A549 treated with DMSO at 1 μM for 4 hours (cell line): ENCODE results near the gene LRRC14B. TPM values are rescaled to one million over a fixed set of nuclear protein-coding genes. Genes with fewer than 3 reads are reported as not detected.

Experiments used
- total RNA-seq: library from RNA; stranded (reverse); fragments of 200-300 nt; extraction: Qiagen RNA extraction; gene quantifications from 5 replicates; pipeline ENCODE4 v1.2.3, GENCODE V29; 2022; ENCODE audit warnings: low read depth

LRRC14B gene
- total RNA-seq = not detected in 5 replicates

GRCh38 chr5:191036-191948 lies at the start of gene LRRC14B:
TSS of gene LRRC14B (plus strand) at chr5:191495. CDS start at chr5:191539, 44 bp downstream.

GRCh38 chr5:217494-218456 lies 26.5 kb downstream of the LRRC14B start, which contains the start of the genes CCDC127 and SDHA:
TSS of gene CCDC127 (minus strand) at chr5:218153. CDS start at chr5:216849, 1,304 bp downstream.
TSS of gene SDHA (plus strand) at chr5:218320. CDS start at chr5:218356, 36 bp downstream.

Other genes starting within 250 kb of the LRRC14B start
- 0.56 to 1.1 TPM (median 0.88 TPM) in 5 replicates for gene PLEKHG4B, start 99.3 kb upstream of the LRRC14B start, total RNA-seq
- 4.7 to 7.4 TPM (median 7.0 TPM) in 5 replicates for gene CCDC127, start 26.7 kb downstream of the LRRC14B start, total RNA-seq
- 100 to 123 TPM (median 117 TPM) in 5 replicates for gene SDHA, start 26.8 kb downstream of the LRRC14B start, total RNA-seq
- gene PDCD6, start 80.2 kb downstream of the LRRC14B start, total RNA-seq = 158 to 195 TPM (median 190 TPM) in 5 replicates
- 3.5 to 4.3 TPM (median 3.6 TPM) in 5 replicates for gene AHRR, start 130.2 kb downstream of the LRRC14B start, total RNA-seq